HG03095 (cell line): ENCODE data around the gene C2CD2L.
A peak's percentile ranks its signal among the peaks of the same experiment; 100 is the strongest.
"Not testable (repeated sequence)": the region's sequence is repeated elsewhere in the genome, so short reads cannot be mapped to it uniquely, and the experiment has no call there.

Experiments used
- ATAC-seq: cut with Tn5 transposase; IDR thresholded peaks from one replicate; pipeline ENCODE4 v1.9.1; 2021; ENCODE audit warnings: moderate library complexity; ENCODE audit not compliant: unreplicated experiment

The C2CD2L gene

DNA sequence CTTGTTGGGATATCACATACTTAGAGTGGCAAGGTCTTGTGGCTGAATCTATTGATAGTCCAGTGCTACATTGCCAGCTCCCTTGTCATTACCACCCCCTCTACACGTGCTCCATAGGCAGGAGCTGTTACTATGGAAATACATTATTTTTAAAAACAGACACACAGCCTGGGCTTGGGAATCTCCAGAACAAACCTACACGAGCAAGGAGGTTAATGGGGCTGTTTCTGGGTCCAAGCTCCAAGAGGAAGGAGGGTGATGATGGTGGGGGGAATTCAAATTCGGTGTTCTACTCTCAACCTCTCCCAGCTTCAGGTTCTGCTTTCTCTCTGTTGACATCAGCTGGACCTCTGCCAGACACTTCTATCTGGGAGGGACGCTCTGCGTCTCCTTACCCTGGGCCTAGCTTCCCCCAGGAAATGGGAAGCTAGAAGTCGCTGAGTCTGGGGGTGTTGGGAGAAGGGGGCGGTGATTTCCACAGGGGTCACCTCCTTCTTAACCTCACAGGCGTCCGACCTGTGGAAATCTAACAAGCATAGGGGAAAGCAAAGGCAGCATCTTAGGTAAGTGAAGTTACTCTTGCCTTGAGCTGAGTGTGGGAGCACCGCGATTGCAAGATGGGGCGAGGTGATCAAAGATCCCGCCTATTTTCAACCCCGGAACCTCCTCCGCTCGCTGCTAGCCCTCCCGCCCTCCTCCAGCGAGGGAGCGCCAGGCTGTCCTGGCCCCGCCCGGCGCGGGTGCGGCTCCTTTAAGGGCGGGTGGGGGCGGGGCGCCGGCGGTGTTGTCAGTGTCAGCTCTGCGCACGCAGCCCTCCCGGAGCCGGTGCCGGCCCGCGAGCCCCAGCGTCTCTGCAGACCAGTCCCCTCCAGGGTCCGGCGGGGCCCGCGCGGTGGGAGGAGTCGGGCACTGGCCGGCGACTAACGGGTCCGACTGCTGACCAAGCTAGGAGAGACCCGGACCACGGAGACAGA lies at the start of gene C2CD2L:
Gene C2CD2L (plus strand): TSS at position 781 of the 974 bp plus-strand sequence. CDS start 398 bp downstream, outside the sequence.
- peak; percentile 64 for ATAC-seq

GRCh38 chr11:119059128-119059527 lies 48.0 kb upstream of the C2CD2L start:
- not testable (repeated sequence) for ATAC-seq

DNA sequence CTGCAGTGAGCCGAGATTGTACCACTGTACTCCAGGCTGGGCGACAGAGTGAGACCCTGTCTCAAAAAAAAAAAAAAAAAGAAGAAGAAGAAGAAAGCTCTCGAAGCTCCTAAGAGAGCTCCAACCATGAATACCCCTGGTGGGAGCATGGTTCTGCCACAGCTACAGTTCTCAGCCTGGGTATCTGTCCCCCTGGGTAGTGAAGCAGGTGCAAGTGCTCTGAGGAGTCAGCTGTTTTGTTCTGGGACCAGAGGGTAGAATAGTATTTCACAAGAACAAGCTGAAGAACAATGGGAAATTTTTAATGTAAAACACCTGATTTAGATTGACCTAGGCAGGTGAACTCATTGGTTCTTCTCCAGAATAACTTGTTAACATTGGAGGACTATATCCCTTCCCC lies 45.9 kb upstream of the C2CD2L start:
- ATAC-seq, result no peak

DNA sequence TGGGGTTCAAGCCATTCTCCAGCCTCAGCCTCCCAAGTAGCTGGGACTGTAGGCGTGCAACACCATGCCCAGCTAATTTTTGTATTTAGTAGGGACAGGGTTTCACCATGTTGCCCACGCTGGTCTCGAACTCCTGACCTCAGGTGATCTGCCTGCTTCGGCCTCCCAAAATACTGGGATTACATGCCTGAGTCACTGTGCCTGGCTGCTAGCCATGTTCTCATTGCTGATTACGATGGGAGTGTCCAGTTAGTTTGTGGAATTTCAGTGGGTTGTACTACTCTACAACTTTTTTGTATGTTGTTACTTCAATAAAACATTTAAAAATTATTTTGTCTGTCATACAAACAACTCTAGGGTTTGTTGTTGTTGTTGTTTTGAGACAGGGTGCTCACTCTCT lies 44.4 kb upstream of the C2CD2L start:
- ATAC-seq, result no peak

GRCh38 chr11:119065369-119065768 lies 41.8 kb upstream of the C2CD2L start:
- ATAC-seq, result no peak

- peak; percentile 88 for ATAC-seq
These were observed 39.5 kb upstream of the C2CD2L start, which contains the start of gene VPS11 for GRCh38 chr11:119067371-119068222. Gene VPS11, plus strand, starts transcription at chr11:119067818. Its CDS starts 6 bp downstream, at chr11:119067824.

DNA sequence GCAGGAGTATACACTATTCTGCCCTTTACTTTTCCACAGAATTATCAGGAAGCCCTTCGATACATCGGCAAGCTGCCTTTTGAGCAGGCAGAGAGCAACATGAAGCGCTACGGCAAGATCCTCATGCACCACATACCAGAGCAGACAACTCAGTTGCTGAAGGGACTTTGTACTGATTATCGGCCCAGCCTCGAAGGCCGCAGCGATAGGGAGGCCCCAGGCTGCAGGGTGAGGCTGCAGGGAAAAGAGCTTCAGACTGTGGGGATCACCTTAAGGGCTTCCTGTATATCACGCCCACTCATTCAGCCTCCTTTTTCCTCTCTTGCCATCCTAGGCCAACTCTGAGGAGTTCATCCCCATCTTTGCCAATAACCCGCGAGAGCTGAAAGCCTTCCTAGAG lies 29.3 kb upstream of the C2CD2L start:
- no peak for ATAC-seq

DNA sequence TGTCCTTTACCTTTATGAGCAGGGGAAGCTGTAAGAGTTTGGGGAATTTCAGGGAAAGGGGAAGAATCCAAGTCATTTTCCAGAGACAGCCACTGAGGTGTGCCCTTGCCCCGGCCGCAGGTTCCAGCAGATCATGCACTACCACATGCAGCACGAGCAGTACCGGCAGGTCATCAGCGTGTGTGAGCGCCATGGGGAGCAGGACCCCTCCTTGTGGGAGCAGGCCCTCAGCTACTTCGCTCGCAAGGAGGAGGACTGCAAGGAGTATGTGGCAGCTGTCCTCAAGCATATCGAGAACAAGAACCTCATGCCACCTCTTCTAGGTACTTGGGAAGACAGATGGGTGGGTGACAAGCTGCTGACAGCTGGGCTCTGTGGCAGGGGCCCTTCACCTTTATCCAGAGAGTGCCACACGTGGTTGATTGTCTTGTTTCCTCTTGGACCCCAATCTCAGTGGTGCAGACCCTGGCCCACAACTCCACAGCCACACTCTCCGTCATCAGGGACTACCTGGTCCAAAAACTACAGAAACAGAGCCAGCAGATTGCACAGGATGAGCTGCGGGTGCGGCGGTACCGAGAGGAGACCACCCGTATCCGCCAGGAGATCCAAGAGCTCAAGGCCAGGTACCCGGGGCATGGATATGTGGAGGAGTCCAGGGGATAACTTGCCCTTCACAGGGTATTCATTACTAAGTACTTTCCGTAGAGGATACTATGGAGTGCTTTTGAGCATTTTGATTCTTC lies 28.3 kb upstream of the C2CD2L start:
- ATAC-seq, result no peak

- no peak for ATAC-seq
These were observed 25.4 kb upstream of the C2CD2L start for GRCh38 chr11:119081682-119082260.

DNA sequence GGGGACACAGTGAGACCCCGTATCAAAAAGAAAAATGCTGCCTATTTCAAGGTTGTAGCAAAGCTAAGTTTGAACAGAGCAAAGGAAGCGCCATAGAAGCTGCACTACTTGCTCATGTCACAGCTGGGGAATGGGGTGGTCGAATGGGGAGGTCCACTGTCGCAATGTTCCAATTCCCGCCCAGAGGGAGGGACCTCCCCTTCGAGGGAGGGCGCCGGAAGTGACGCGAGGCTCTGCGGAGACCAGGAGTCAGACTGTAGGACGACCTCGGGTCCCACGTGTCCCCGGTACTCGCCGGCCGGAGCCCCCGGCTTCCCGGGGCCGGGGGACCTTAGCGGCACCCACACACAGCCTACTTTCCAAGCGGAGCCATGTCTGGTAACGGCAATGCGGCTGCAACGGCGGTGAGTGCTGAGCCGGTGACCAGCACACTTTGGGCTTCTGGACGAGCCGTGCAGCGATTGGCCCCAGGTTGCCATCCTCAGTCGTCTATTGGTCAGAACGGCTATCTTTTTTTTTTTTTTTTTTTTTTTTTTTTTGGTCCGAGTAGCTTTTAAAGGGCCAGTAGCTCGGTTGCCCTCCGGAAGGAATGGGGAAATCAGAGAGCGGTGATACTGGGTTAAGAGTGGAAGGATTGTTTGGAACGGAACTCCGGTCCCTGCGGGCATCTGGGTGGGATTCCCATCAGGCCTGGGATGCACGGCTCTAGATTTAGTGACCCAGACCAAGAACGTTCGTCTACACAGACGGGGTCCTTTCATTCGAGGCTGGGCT lies 22.3 kb upstream of the C2CD2L start, which contains the start of gene HMBS:
Gene HMBS (plus strand): TSS at position 219 of the 774 bp plus-strand sequence. CDS start 153 bp downstream, at position 372.
- ATAC-seq, result peak; percentile 88

GRCh38 chr11:119085437-119085847 lies 21.7 kb upstream of the C2CD2L start:
- ATAC-seq, result peak; percentile 20

DNA sequence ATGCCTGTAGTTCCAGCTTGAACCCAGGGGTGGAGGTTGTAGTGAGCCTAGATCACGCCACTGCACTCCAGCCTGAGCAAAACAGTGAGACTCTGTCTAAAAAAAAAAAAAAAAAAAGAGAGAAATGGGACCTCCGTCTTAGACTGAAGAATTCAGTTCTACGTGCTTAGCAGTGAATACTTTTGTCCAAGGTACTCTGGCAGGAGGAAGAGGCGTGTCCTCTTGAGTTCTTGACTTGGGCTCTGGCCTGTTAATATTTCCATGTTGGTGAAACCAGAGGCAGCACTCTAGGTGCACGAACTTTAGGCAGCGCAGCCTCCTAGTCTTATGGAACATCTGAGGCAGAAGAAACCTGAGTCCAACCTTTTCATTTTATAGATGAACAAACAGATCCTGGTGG lies 20.0 kb upstream of the C2CD2L start:
- no peak for ATAC-seq

GRCh38 chr11:119087747-119088241 lies 19.4 kb upstream of the C2CD2L start:
- no peak for ATAC-seq

GRCh38 chr11:119088406-119088805 lies 18.7 kb upstream of the C2CD2L start:
- ATAC-seq, result no peak

DNA sequence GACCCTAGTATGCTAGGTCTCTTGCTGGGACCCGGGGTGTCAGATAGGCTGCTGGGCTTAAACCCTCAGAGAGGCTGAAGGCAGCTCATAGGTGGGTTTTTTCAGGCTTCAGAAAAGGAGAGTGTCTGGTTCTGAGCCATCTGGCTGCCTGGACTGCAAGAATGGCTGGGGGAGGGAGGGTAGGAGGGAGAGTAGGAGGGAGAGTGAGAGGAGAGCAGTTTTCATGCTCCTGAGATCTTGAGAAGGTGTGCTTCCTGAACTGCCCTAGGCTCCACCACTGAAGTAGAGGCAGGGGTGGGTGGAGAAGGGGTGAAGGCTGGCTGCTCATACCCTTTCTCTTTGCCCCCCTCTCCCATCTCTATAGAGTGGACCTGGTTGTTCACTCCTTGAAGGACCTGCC lies 17.8 kb upstream of the C2CD2L start:
- no peak for ATAC-seq

- no peak for ATAC-seq
These were observed 16.0 kb upstream of the C2CD2L start for GRCh38 chr11:119091178-119091577.

DNA sequence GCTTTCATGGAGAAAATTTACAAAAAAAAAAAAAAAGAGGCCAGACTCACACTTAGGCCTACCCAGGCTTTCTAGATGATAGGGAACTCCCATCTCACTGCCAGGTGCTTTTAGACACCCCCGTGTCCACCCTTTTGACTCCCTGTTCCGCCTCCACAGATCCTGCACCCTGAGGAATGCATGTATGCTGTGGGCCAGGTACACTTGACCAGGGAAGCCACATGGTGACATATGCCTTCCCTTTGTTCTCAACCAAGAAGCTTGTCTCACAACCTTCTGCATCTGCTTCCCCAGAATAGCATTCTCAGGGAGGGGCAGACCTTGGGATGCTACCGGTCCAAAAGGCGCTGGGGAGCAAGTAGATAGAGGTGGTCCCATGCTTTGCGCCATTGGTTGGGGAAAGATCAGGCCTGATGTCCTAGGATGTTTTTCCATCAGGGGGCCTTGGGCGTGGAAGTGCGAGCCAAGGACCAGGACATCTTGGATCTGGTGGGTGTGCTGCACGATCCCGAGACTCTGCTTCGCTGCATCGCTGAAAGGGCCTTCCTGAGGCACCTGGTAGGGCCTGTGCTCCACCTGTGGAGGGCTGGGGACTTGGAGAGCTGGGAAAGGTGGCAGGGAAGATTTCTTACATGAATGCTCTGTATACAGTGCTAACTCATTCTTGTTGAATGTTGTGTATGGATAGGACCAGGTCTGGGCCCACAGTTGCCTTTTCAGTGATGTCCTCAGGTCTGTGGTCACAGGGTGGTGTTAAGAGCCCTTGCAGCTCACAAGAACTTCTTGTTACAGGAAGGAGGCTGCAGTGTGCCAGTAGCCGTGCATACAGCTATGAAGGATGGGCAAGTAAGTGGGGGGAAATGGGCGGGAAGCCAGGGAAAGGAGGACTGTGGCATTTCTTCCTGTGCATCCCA lies 14.9 kb upstream of the C2CD2L start:
- ATAC-seq, result no peak
